Activated T-helper 2 cell treated with anti-CD3 and anti-CD28 coated beads, Interferon-gamma antibody, Interleukin-2, Interleukin-4, amounts not matched to agents 10 μg/mL and 5 μg/mL and 100 μg/mL, durations not matched to agents 14 hours and 24 hours and 36 hours (primary cell): ENCODE data around the gene ISYNA1. TPM values are rescaled to one million over a fixed set of nuclear protein-coding genes. Genes with fewer than 3 reads are reported as not detected.

ENCODE experiments used
- DNase-seq: peaks from one replicate; pipeline ENCODE4 v3.0.0; 2021; ENCODE audit warnings: low spot score
- H3K27ac Mint-ChIP-seq: one replicate; pipeline ENCODE4 v1.8.0; 2021; ENCODE audit warnings: mixed read lengths
- H3K27me3 Mint-ChIP-seq: one replicate; pipeline ENCODE4 v1.8.0; 2021; ENCODE audit warnings: low read depth, mixed read lengths
- H3K36me3 Mint-ChIP-seq: one replicate; pipeline ENCODE4 v1.8.0; 2021; ENCODE audit warnings: low read depth, mixed read lengths
- H3K4me1 Mint-ChIP-seq: one replicate; pipeline ENCODE4 v1.8.0; 2021; ENCODE audit warnings: low read depth, mixed read lengths
- H3K4me3 Mint-ChIP-seq: one replicate; pipeline ENCODE4 v1.8.0; 2021; ENCODE audit warnings: low read depth, mild to moderate bottlenecking, moderate library complexity, mixed read lengths
- H3K9me3 Mint-ChIP-seq: one replicate; pipeline ENCODE4 v1.8.0; 2021; ENCODE audit warnings: mixed read lengths
- intact Hi-C: fragments of 100-400 bp; cut with micrococcal nuclease; formaldehyde crosslinking; loops from one replicate; pipeline ENCODE4 v1.15.1; 2023
- total RNA-seq: library from RNA; stranded (reverse); gene quantifications from 2 replicates; pipeline ENCODE4 v1.2.3, GENCODE V29; 2022

The ISYNA1 gene
- total RNA-seq, 1 donor from 2014 or later = 20.3 TPM

GRCh38 chr19:18439025-18439909, 1.3 kb upstream of the ISYNA1 start:
- H3K27ac Mint-ChIP-seq = no peak overlapping the region
- H3K27me3 Mint-ChIP-seq = no peaks in the 10 kb centered on the region
- DNase-seq = no peak
- H3K36me3 Mint-ChIP-seq = peaks cover 32% of the 10 kb centered on the region
- H3K4me3 Mint-ChIP-seq = no peak overlapping the region
- H3K4me1 Mint-ChIP-seq = peaks cover 15% of the 10 kb centered on the region
- H3K9me3 Mint-ChIP-seq = peaks cover 5% of the 10 kb centered on the region
- intact Hi-C loops = loop anchor here (5.0 kb wide), 1 partner anchor 348 kb away; no protein-coding TSS in a partner anchor

GRCh38 chr19:18438331-18439024, 545 bp upstream of the ISYNA1 start:
- no peak for DNase-seq
- peak overlapping the region; percentile 23 for H3K4me3 Mint-ChIP-seq
- peaks cover 5% of the 10 kb centered on the region for H3K9me3 Mint-ChIP-seq
- H3K27ac Mint-ChIP-seq = no peak overlapping the region
- H3K4me1 Mint-ChIP-seq = peaks cover 15% of the 10 kb centered on the region
- peaks cover 27% of the 10 kb centered on the region for H3K36me3 Mint-ChIP-seq
- intact Hi-C loops = loop anchor here (5.0 kb wide), 1 partner anchor 349 kb away; no protein-coding TSS in a partner anchor
- H3K27me3 Mint-ChIP-seq = no peaks in the 10 kb centered on the region

GRCh38 chr19:18436671-18437490, 1.1 kb downstream of the ISYNA1 start:
- Mint-ChIP-seq H3K4me1 (peaks cover 11% of the 10 kb centered on the region), H3K27ac (no peak overlapping the region)

GRCh38 chr19:18435842-18436670, 1.9 kb downstream of the ISYNA1 start:
- Mint-ChIP-seq H3K9me3 (no peaks in the 10 kb centered on the region), H3K27me3 (no peaks in the 10 kb centered on the region), H3K36me3 (peaks cover 23% of the 10 kb centered on the region), H3K4me3 (peak overlapping the region; percentile 55), H3K4me1 (peaks cover 11% of the 10 kb centered on the region), H3K27ac (no peak overlapping the region)
- no peak for DNase-seq
- intact Hi-C loops = loop anchor here (5.0 kb wide), 1 partner anchor 351 kb away; no protein-coding TSS in a partner anchor

More at GRCh38 chr19:18436671-18437490, 1.1 kb downstream of the ISYNA1 start:
- Mint-ChIP-seq H3K9me3 (no peaks in the 10 kb centered on the region), H3K27me3 (no peaks in the 10 kb centered on the region), H3K4me3 (peak overlapping the region; percentile 64), H3K36me3 (peaks cover 21% of the 10 kb centered on the region)
- peak; percentile 65 for DNase-seq
- intact Hi-C loops = loop anchor here (5.0 kb wide), 1 partner anchor 350 kb away; no protein-coding TSS in a partner anchor

- H3K9me3 Mint-ChIP-seq = no peaks in the 10 kb centered on the region
- H3K4me3 Mint-ChIP-seq = no peak overlapping the region
- intact Hi-C loops = loop anchor here (5.0 kb wide), 1 partner anchor 352 kb away; no protein-coding TSS in a partner anchor
- no peak overlapping the region for H3K27ac Mint-ChIP-seq
- H3K4me1 Mint-ChIP-seq = peaks cover 11% of the 10 kb centered on the region
- no peaks in the 10 kb centered on the region for H3K27me3 Mint-ChIP-seq
- no peak for DNase-seq
- H3K36me3 Mint-ChIP-seq = peaks cover 23% of the 10 kb centered on the region
Measured at GRCh38 chr19:18435178-18435841, 2.6 kb downstream of the ISYNA1 start.

GRCh38 chr19:18434411-18435175, 3.3 kb downstream of the ISYNA1 start:
- Mint-ChIP-seq H3K4me1 (peaks cover 14% of the 10 kb centered on the region), H3K27me3 (no peaks in the 10 kb centered on the region), H3K36me3 (peaks cover 23% of the 10 kb centered on the region), H3K4me3 (no peak overlapping the region), H3K9me3 (no peaks in the 10 kb centered on the region), H3K27ac (no peak overlapping the region)
- no peak for DNase-seq
- intact Hi-C loops = loop anchor here (5.0 kb wide), 1 partner anchor 353 kb away; no protein-coding TSS in a partner anchor

GRCh38 chr19:18433735-18434398, 4.1 kb downstream of the ISYNA1 start:
- Mint-ChIP-seq H3K27me3 (no peaks in the 10 kb centered on the region), H3K27ac (no peak overlapping the region), H3K36me3 (peaks cover 23% of the 10 kb centered on the region), H3K4me3 (no peak overlapping the region), H3K9me3 (no peaks in the 10 kb centered on the region), H3K4me1 (peaks cover 14% of the 10 kb centered on the region)
- intact Hi-C loops = no loop called here
- DNase-seq = no peak

GRCh38 chr19:18433015-18433691, 4.8 kb downstream of the ISYNA1 start:
- no peak for DNase-seq

GRCh38 chr19:18432275-18433014, 5.5 kb downstream of the ISYNA1 start:
- H3K9me3 Mint-ChIP-seq = no peaks in the 10 kb centered on the region
- no peak overlapping the region for H3K27ac Mint-ChIP-seq
- H3K36me3 Mint-ChIP-seq = peaks cover 23% of the 10 kb centered on the region
- DNase-seq = no peak
- intact Hi-C loops = no loop called here
- no peak overlapping the region for H3K4me3 Mint-ChIP-seq
- no peaks in the 10 kb centered on the region for H3K27me3 Mint-ChIP-seq
- peaks cover 14% of the 10 kb centered on the region for H3K4me1 Mint-ChIP-seq

More at GRCh38 chr19:18433015-18433691, 4.8 kb downstream of the ISYNA1 start:
- intact Hi-C loops = no loop called here
- H3K4me3 Mint-ChIP-seq = no peak overlapping the region
- H3K36me3 Mint-ChIP-seq = peaks cover 23% of the 10 kb centered on the region
- peaks cover 14% of the 10 kb centered on the region for H3K4me1 Mint-ChIP-seq
- H3K27me3 Mint-ChIP-seq = no peaks in the 10 kb centered on the region
- H3K9me3 Mint-ChIP-seq = no peaks in the 10 kb centered on the region
- no peak overlapping the region for H3K27ac Mint-ChIP-seq
